Amygdala (tissue), 56 donors: ENCODE measurements around the gene CNTNAP2.

Experiments
- DNase-seq, 56 donors: peaks; one replicate each; lab custom pipeline; 2025; lab: John Stamatoyannopoulos, UW

CNTNAP2 gene

GRCh38 chr7:146659732-146660131, 543.1 kb downstream of the CNTNAP2 start:
- peak in 1 of 56 donors; percentile 0 for DNase-seq

DNA sequence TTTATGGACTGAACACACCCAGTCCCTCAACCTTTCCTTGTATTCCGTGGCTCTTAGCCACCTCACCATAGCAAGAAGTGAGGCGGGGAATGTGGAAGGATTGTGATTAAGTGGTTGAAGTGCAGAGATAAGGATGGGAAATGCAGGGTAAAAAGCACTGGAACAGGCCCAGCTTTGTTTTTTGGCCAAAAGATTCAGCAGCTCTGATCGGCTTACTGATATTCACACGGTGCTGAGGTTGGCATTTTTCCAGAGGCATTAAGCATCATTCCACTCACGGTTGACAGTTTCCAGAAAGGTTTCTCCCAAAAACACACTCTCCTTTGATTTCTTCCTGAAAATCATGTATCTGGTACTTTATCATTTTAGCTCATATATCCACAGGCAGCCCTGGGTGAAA, 544.2 kb downstream of the CNTNAP2 start:
- DNase-seq: peak in 1 of 56 donors; percentile 5

GRCh38 chr7:146661435-146661834, 544.8 kb downstream of the CNTNAP2 start:
- DNase-seq: no peak

GRCh38 chr7:146661929-146662328, 545.3 kb downstream of the CNTNAP2 start:
- DNase-seq: no peak

DNA sequence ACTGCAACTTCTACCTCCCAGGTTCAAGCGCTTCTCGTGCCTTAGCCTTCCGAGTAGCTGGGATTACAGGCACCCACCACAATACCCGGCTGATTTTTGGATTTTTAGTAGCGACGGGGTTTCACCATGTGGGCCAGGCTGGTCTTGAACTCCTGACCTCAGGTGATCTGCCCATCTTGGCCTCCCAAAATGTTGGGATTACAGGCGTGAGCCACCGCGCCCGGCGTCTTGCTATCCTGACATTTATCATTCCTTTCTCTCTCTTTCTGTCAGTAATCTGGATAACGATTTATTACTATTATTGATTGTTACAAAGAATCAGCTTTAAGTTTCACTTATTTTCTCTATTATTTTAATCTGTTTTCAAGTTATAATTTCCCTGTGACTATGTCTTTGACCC, 548.4 kb downstream of the CNTNAP2 start:
- no peak for DNase-seq

GRCh38 chr7:146670532-146670931, 553.9 kb downstream of the CNTNAP2 start:
- no peak for DNase-seq

DNA sequence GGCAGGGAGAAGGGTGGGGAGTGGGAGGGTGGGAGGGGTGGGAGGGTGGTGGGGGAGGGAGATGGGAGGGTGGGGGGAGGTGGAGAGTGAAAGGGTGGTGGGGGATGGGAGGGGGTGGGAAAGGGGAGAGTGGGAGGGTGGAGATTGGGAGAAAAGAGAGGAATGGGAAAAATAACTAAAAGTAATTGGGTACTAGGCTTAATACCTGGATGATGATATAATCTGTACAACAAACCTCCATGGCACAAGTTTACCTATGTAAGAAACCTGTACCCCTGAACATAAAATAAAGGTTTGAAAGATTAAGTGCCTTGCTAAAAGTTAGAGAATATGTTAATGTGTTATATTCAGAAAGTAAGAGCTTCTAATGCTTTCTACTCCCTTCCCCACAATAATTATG, 564.9 kb downstream of the CNTNAP2 start:
- DNase-seq: no peak

- no peak for DNase-seq
These were observed 566.8 kb downstream of the CNTNAP2 start for GRCh38 chr7:146683439-146683838.

DNA sequence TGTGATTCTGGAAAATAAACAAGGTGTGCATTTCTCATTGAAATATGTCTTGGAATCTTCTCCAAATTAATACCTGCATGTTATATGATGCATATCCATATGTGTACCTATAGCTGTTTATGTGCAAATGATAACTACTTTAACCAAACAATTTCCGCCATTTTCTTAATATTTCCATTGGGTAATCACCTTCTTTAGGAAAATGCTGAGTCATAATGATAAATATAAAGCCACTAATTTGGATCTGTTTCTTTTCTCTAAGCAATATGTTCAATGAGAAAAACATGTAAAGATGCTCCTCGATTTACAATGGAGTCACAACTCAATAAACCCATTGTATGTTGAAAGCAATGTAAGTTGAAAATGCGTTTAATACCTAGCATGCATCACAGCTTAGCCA, 574.4 kb downstream of the CNTNAP2 start:
- no peak for DNase-seq

GRCh38 chr7:146698995-146699610, 582.5 kb downstream of the CNTNAP2 start:
- DNase-seq: no peak

GRCh38 chr7:146700015-146700560, 583.5 kb downstream of the CNTNAP2 start:
- DNase-seq: no peak

GRCh38 chr7:146701166-146701565, 584.6 kb downstream of the CNTNAP2 start:
- DNase-seq: no peak

DNA sequence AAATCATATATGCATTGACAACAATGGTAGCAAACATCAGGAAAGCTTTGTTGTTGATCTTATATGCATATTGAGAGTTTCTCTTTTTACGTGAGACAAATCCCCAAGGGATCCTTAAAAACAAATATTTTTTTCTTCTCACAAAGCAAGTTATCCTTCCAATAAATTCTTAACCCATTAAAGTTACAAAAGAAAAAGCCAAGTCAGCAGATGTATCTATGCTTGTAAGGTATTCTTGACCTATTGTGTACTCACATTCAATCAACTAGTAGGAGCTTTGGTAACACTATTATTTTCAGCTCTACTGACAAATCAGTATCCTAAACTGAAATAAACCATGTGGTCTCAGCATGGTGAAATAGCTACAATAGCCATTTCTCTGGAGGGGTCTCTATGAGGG, 586.3 kb downstream of the CNTNAP2 start:
- no peak for DNase-seq

- no peak for DNase-seq
These were observed 592.9 kb downstream of the CNTNAP2 start for GRCh38 chr7:146709451-146710027.

DNA sequence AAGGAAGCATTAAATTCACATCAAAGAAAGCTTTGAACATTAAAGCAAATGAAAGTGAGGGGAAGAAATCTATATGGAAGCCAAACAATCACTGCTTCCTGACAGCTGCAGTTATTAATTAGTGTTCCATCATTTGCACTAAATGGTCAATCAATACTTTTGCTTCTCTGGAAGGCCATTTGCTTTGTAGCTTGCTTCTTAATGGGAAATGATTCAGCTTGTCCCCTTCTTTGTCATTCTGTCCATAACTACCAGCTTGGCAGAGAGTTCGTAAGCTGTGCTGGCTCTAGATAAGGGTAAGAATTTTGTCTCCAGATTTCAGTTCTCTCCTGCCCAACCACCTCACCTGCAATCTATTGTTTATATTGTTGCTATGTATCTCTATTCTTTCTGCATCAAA, 596.6 kb downstream of the CNTNAP2 start:
- DNase-seq: no peak

- DNase-seq: no peak
These were observed 597.3 kb downstream of the CNTNAP2 start for GRCh38 chr7:146713934-146714333.

DNA sequence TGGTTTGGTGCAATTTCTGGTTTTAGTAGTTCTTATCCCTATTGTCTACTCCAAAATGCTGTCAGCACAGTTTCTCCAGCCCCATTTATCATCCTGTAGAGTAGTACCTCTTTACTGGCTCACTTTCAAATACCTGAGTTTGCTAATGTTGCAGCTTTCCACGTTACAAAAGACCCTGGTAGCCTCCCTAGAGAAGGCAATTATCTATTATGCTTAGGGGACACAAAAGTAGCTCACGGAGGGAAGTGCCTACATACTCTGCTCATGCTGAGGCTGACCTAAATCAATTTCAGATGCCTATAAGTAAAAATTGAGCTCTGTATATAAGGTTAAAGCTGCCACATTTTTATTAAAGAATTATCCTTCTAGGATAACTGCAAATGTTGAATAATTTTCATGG, 603.6 kb downstream of the CNTNAP2 start:
- DNase-seq: no peak

GRCh38 chr7:146722986-146723385, 606.4 kb downstream of the CNTNAP2 start:
- DNase-seq: no peak

- DNase-seq: no peak
These were observed 608.9 kb downstream of the CNTNAP2 start for GRCh38 chr7:146725520-146725919.

GRCh38 chr7:146728141-146728540, 611.5 kb downstream of the CNTNAP2 start:
- DNase-seq: no peak

DNA sequence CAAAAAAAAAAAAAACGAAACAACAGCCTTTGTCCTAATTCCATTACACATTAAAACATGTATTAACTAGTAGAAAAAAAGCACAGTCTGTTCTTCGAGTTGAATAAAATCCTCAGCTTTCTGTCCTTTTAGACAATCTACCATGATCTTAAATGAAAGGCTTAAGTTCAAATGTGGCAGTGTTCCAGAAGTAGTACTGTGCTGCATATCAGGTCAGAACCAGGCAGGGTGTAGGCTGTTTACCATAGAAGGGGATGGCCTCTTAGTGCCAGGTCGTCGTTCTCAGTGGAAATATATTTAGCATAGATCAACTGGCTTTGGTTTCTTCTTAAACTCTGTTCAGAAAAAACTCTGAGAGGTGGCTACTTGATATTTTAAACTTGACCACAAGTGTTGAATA, 612.0 kb downstream of the CNTNAP2 start:
- no peak for DNase-seq

GRCh38 chr7:146731185-146731584, 614.6 kb downstream of the CNTNAP2 start:
- no peak for DNase-seq
